ENCODE measurements around the gene GXYLT1.

- TF ChIP-seq POLR2A (IDR thresholded peaks at IDR 0.05) (no peak), CTCF (IDR thresholded peaks at IDR 0.05) (no peak), EP300 (IDR thresholded peaks at IDR 0.05) (no peak)
Measured at GRCh38 chr12:42039577-42039976, 105.1 kb downstream of the GXYLT1 start.

Data from sigmoid colon (tissue), 4 donors.